ENCODE results near the gene CERK. TPM values are rescaled to one million over a fixed set of nuclear protein-coding genes. Genes with fewer than 3 reads are reported as not detected.

Gene CERK
- total and polyA plus RNA-seq, 7 experiments from 2014 or later: 40.4 to 138 (median 67.5) TPM

DNA sequence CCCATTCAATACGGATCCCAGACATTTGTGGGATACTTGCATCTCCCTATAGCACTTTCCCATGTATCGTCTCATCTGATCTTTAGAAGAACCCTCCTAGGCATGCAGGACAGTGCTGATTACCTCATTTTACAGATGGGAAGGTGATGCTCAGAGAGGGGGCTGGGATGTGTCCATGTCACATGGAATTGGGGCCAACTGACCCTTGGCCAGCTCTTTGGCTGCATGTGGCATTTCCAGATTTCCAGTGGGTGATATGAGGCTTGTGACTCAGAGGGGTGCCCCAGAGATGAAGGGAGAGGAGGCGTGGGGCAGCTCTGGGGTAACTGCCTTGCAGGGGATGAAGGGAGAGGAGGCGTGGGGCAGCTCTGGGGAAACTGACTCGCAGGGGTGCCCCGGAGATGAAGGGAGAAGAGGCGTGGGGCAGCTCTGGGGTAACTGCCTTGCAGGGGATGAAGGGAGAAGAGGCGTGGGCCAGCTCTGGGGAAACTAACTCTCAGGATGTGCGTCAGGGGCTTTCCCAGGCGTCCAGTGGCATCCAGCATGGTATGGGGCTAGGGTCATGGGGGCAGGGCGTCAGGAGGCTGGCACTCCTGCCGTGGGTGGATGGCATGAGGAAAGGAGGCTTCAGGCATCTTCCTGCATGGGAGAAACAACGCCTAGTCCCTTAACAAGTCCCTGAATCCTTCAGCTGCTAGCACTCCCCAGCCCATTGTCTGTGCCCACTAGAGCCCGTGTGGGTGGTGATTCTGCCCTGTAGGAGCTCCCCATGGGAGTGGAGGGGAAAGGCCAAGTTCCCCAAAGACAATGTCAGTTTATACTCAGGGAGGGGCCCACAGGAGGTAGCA, 11.9 kb upstream of the CERK start:
- peaks cover 0 to 2% (median 0%) of the 10 kb centered on the region in 11 donors for H3K9me3 Mint-ChIP-seq
- intact Hi-C loops (cut with micrococcal nuclease): loop anchor here in 1 of 2 donors (1.0 kb wide), 2 partner anchors 11 to 12 kb away; partner anchors contain the start of gene TBC1D22A
- H3K36me3 ChIP-seq (ENCODE audit: control insufficient read depth in 2 of 3, insufficient read depth in 3 of 3, low read length in 3 of 3): no peaks in the 10 kb centered on the region
- peak overlapping the region; percentile 54 for H3K4me3 ChIP-seq (ENCODE audit: low read length)
- H3K27ac ChIP-seq (ENCODE audit: low read depth, low read length): peak overlapping the region; percentile 66
- no peaks in the 10 kb centered on the region for H3K36me3 Mint-ChIP-seq
- no peaks in the 10 kb centered on the region for H3K9me3 ChIP-seq (ENCODE audit: control insufficient read depth in 2 of 3, low read length in 3 of 3)
- CTCF ChIA-PET: interaction anchor here (1.5 to 2.6 kb wide), 6 partner anchors 9 to 187 kb away, joined by 3 to 22 read pairs (median 8); partner anchors contain the start of gene TBC1D22A
- H3K4me1 Mint-ChIP-seq: peaks cover 27 to 38% (median 28%) of the 10 kb centered on the region in 7 donors
- H3K4me3 Mint-ChIP-seq: peak overlapping the region; percentile 63 to 87 (median 81)
- no peaks in the 10 kb centered on the region for H3K27me3 ChIP-seq (ENCODE audit: control insufficient read depth in 2 of 2, insufficient read depth in 2 of 2, low read length in 2 of 2)
- peaks cover 0 to 3% (median 0%) of the 10 kb centered on the region in 5 donors for H3K27me3 Mint-ChIP-seq
- H3K27ac Mint-ChIP-seq: peak overlapping the region; percentile 87 to 99 (median 96)
- DNase-seq: no peak
- H3K4me1 ChIP-seq (ENCODE audit: control insufficient read depth in 2 of 2, insufficient read depth in 2 of 2, low read length in 2 of 2): peaks cover 29% of the 10 kb centered on the region in 2 donors
- no peak for ATAC-seq
- POLR2A ChIA-PET: interaction anchor here (0.6 to 15.9 kb wide), 9 partner anchors 10 to 51 kb away, joined by 3 to 255 read pairs (median 5); partner anchors contain the start of genes CERK and TBC1D22A

DNA sequence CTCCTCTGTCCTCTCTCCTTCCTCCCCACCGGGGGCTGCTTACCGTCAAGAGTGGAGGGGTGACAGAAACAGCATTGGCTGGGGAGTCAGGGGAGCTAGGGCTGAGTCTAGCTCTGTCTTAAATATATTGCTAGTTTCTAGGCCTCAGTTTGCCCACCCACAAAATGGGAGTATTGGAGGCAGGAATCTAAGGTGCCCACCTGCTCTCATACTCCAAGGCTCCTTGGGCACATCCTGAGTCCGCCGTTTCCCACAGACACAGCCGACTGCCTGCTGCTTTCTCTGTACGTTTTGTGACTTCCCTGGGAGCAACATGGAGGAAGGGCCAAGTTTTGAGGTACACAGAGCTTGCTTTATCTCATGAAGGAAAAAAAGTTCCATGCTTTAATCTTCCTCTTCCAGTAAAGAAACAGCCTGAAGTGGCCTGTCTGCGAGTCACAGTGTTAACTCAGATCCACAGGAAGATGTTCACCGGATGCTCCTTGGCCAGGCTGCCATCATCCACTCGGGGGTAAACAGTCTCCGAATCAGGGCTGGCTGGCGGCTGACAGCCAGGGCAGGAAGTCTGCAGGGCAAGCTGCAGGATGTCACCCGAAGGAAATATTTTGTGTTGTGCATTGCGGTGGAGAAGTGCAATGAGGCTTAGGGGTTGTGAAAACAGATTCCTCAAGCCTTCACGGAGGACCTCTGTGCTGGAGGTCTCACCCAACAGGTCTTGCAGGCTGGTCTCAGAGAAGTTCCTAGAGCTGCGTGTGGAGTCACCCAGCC, 11.0 kb upstream of the CERK start:
- ChIA-PET CTCF (interaction anchor here (1.5 to 2.6 kb wide), 6 partner anchors 10 to 186 kb away, joined by 3 to 22 read pairs (median 8); partner anchors contain the start of gene TBC1D22A), POLR2A (interaction anchor here (0.6 to 15.9 kb wide), 11 partner anchors 9 to 52 kb away, joined by 3 to 255 read pairs (median 4); partner anchors contain the start of genes CERK and TBC1D22A)
- no peaks in the 10 kb centered on the region for H3K9me3 ChIP-seq (ENCODE audit: control insufficient read depth in 2 of 3, low read length in 3 of 3)
- Mint-ChIP-seq H3K36me3 (no peaks in the 10 kb centered on the region), H3K9me3 (no peaks in the 10 kb centered on the region), H3K4me1 (peaks cover 23 to 34% (median 28%) of the 10 kb centered on the region in 7 donors), H3K4me3 (peak overlapping the region; percentile 63 to 87 (median 81)), H3K27ac (peak overlapping the region; percentile 87 to 99 (median 96)), H3K27me3 (peaks cover 0 to 3% (median 0%) of the 10 kb centered on the region in 5 donors)
- H3K4me1 ChIP-seq (ENCODE audit: control insufficient read depth in 2 of 2, insufficient read depth in 2 of 2, low read length in 2 of 2): peaks cover 29% of the 10 kb centered on the region in 2 donors
- H3K36me3 ChIP-seq (ENCODE audit: control insufficient read depth in 2 of 3, insufficient read depth in 3 of 3, low read length in 3 of 3): no peaks in the 10 kb centered on the region
- ATAC-seq (peak; percentile 64), DNase-seq (peak in 8 of 9 donors; percentile 35 to 83 (median 74))
- H3K27me3 ChIP-seq (ENCODE audit: control insufficient read depth in 2 of 2, insufficient read depth in 2 of 2, low read length in 2 of 2): no peaks in the 10 kb centered on the region
- H3K4me3 ChIP-seq (ENCODE audit: low read length): peak overlapping the region; percentile 54
- intact Hi-C loops (cut with micrococcal nuclease): loop anchor here in 1 of 2 donors (1.0 kb wide), 2 partner anchors 10 to 13 kb away; partner anchors contain the start of gene TBC1D22A
- H3K27ac ChIP-seq (ENCODE audit: low read depth, low read length): peak overlapping the region; percentile 66

DNA sequence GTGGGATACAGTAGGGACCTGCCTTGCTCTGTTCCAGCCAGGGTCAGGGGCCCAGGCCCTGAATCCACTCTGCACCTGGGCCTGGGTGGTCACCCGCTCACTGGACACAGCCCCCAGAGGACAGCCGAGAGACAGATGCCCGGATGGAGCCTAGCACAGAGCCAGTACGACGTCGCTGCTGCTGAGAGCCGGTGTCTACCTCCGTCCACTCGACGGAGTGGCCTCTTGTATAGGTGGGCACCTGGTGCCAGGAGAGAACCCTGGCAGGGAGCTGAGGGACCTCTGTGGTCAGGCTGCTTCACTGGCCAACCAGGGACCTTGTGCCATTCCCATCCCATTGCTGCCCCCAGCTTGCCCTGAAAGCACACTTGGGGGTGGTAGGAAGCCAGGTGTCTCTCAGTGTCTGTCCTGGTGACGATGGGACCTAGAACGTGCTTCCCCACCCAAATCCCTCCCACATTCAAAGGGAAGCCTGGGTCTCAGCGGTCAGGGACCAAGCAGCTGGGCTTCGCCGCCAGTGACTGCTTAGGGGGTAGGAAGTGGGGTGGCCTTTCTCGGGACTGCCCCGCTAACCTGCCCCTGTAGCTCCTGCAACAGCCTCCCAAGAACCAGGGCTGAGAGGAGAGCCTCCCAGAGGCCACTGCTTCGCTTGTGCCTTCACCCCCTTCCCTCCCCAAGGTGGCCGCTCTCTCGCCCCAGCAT, 10.3 kb upstream of the CERK start:
- Histone ChIP-seq H3K36me3 (ENCODE audit: control insufficient read depth in 2 of 3, insufficient read depth in 3 of 3, low read length in 3 of 3) (no peaks in the 10 kb centered on the region), H3K9me3 (ENCODE audit: control insufficient read depth in 2 of 3, low read length in 3 of 3) (no peaks in the 10 kb centered on the region), H3K4me3 (ENCODE audit: low read length) (peak overlapping the region; percentile 54), H3K27ac (ENCODE audit: low read depth, low read length) (peak overlapping the region; percentile 66), H3K27me3 (ENCODE audit: control insufficient read depth in 2 of 2, insufficient read depth in 2 of 2, low read length in 2 of 2) (no peaks in the 10 kb centered on the region), H3K4me1 (ENCODE audit: control insufficient read depth in 2 of 2, insufficient read depth in 2 of 2, low read length in 2 of 2) (peaks cover 29% of the 10 kb centered on the region in 2 donors)
- ChIA-PET CTCF (interaction anchor here (1.5 to 2.6 kb wide), 6 partner anchors 9 to 185 kb away, joined by 3 to 22 read pairs (median 8); partner anchors contain the start of gene TBC1D22A), POLR2A (interaction anchor here (0.7 to 15.9 kb wide), 8 partner anchors 8 to 56 kb away, joined by 3 to 255 read pairs (median 14); partner anchors contain the start of genes CERK and TBC1D22A)
- peaks cover 22 to 33% (median 28%) of the 10 kb centered on the region in 7 donors for H3K4me1 Mint-ChIP-seq
- intact Hi-C loops (cut with micrococcal nuclease): no loop called here
- peaks cover 0 to 3% (median 0%) of the 10 kb centered on the region in 5 donors for H3K27me3 Mint-ChIP-seq
- ATAC-seq (no peak), DNase-seq (no peak)
- H3K27ac Mint-ChIP-seq: peak overlapping the region; percentile 87 to 99 (median 96)
- H3K9me3 Mint-ChIP-seq: no peaks in the 10 kb centered on the region
- no peaks in the 10 kb centered on the region for H3K36me3 Mint-ChIP-seq
- H3K4me3 Mint-ChIP-seq: peak overlapping the region in 9 of 10 donors; percentile 76 to 87 (median 81)

DNA sequence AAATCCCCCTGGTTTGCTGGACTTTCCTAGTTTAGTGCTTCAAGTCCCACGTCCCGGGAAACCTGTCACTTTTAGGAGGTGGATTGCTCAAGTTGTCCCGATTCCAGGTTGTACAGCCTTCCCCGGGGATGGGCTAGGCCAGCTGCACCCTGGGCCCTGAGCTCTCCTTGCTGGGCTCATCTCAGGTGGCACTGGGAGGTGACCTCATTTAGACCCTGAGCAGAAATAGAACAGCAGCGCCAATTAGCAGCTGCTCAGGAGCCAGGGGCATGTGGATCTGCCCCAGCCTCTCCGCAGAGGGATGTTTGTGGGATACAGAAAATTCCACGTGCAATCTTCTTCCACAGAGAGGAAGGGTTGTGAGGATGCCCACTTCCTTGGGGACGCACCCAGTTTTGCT, 9.6 kb upstream of the CERK start:
- Histone ChIP-seq H3K9me3 (ENCODE audit: control insufficient read depth in 2 of 3, low read length in 3 of 3) (no peaks in the 10 kb centered on the region), H3K27ac (ENCODE audit: low read depth, low read length) (no peak overlapping the region), H3K27me3 (ENCODE audit: control insufficient read depth in 2 of 2, insufficient read depth in 2 of 2, low read length in 2 of 2) (no peaks in the 10 kb centered on the region), H3K36me3 (ENCODE audit: control insufficient read depth in 2 of 3, insufficient read depth in 3 of 3, low read length in 3 of 3) (no peaks in the 10 kb centered on the region), H3K4me3 (ENCODE audit: low read length) (no peak overlapping the region), H3K4me1 (ENCODE audit: control insufficient read depth in 2 of 2, insufficient read depth in 2 of 2, low read length in 2 of 2) (peaks cover 29% of the 10 kb centered on the region in 2 donors)
- intact Hi-C loops (cut with micrococcal nuclease): no loop called here
- Mint-ChIP-seq H3K27ac (peak overlapping the region in 7 of 9 donors; percentile 32 to 99 (median 63)), H3K4me3 (peak overlapping the region in 1 of 10 donors; percentile 29), H3K36me3 (no peaks in the 10 kb centered on the region), H3K9me3 (peaks cover 0 to 5% (median 0%) of the 10 kb centered on the region in 11 donors), H3K27me3 (peaks cover 0 to 3% (median 0%) of the 10 kb centered on the region in 5 donors), H3K4me1 (peaks cover 22 to 33% (median 31%) of the 10 kb centered on the region in 7 donors)
- DNase-seq (no peak), ATAC-seq (no peak)
- ChIA-PET POLR2A (interaction anchor here (0.7 to 15.9 kb wide), 5 partner anchors 8 to 57 kb away, joined by 3 to 255 read pairs (median 43); partner anchors contain the start of genes CERK and TBC1D22A), CTCF (no interaction called here)

DNA sequence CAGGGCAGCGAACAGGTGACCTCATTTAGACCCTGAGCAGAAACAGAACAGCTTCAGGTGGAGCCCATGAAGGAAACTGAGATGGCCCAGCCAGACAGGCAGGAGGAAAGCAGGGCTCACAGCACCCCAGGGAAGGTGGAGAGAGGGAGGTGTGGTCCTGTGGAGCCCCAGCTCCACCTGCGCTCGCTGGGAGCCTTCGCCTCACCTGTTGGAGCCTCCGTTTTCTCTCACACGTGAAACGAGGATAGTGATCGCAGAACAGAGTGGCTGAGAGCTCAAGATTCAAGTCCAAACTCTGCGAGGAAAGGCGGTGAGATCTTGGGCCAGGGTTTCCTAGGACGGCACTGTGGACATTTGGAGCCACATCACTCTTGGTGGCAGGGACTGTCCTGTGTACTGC, 8.6 kb upstream of the CERK start:
- intact Hi-C loops (cut with micrococcal nuclease): no loop called here
- ATAC-seq (no peak), DNase-seq (no peak)
- POLR2A ChIA-PET: interaction anchor here (15.9 kb wide), 1 partner anchor 14 kb away, joined by 255 read pairs; the partner anchor contains the start of gene TBC1D22A
- H3K4me1 Mint-ChIP-seq: peaks cover 22 to 33% (median 31%) of the 10 kb centered on the region in 7 donors
- no peaks in the 10 kb centered on the region for H3K36me3 ChIP-seq (ENCODE audit: control insufficient read depth in 2 of 3, insufficient read depth in 3 of 3, low read length in 3 of 3)
- H3K9me3 ChIP-seq (ENCODE audit: control insufficient read depth in 2 of 3, low read length in 3 of 3): no peaks in the 10 kb centered on the region
- peaks cover 0 to 3% (median 0%) of the 10 kb centered on the region in 5 donors for H3K27me3 Mint-ChIP-seq
- H3K4me3 ChIP-seq (ENCODE audit: low read length): no peak overlapping the region
- H3K4me1 ChIP-seq (ENCODE audit: control insufficient read depth in 2 of 2, insufficient read depth in 2 of 2, low read length in 2 of 2): peaks cover 29% of the 10 kb centered on the region in 2 donors
- CTCF ChIA-PET: no interaction called here
- H3K9me3 Mint-ChIP-seq: peaks cover 0 to 6% (median 0%) of the 10 kb centered on the region in 11 donors
- no peak overlapping the region for H3K4me3 Mint-ChIP-seq
- peak overlapping the region in 7 of 9 donors; percentile 17 to 99 (median 56) for H3K27ac Mint-ChIP-seq
- H3K27me3 ChIP-seq (ENCODE audit: control insufficient read depth in 2 of 2, insufficient read depth in 2 of 2, low read length in 2 of 2): no peaks in the 10 kb centered on the region
- no peaks in the 10 kb centered on the region for H3K36me3 Mint-ChIP-seq
- H3K27ac ChIP-seq (ENCODE audit: low read depth, low read length): no peak overlapping the region

Data from naive thymus-derived CD4-positive, alpha-beta T cell (primary cell).